Astrocyte (in vitro differentiated cells and primary cell): ENCODE data around the gene DNAJB1. TPM values are rescaled to one million over a fixed set of nuclear protein-coding genes. Genes with fewer than 3 reads are reported as not detected.

Experiments
- DNase-seq: peaks from one replicate; pipeline ENCODE4 v3.0.0-alpha.2; 2010; ENCODE audit warnings: low read depth
- FAIRE-seq: peaks from 2 replicates; lab custom pipeline; 2011; peaks lifted over from hg19 to GRCh38; lab: Jason Lieb, UNC
- H2AFZ ChIP-seq: 2 replicates; pipeline ENCODE4 v1.6.0; 2012; ENCODE audit warnings: low read depth, low read length, inconsistent platforms
- H3K27ac ChIP-seq: 2 replicates; pipeline ENCODE4 v1.5.1; 2011; ENCODE audit warnings: low read depth, low read length, inconsistent platforms
- H3K27me3 ChIP-seq: 2 replicates; pipeline ENCODE4 v1.6.0; 2011; ENCODE audit warnings: low read length, inconsistent platforms; ENCODE audit not compliant: insufficient read depth
- H3K36me3 ChIP-seq: 2 replicates; pipeline ENCODE4 v1.5.1; 2011; ENCODE audit warnings: low read length, inconsistent platforms; ENCODE audit not compliant: insufficient read depth
- H3K4me1 ChIP-seq: 2 replicates; pipeline ENCODE4 v1.5.1; 2011; ENCODE audit warnings: low read length, inconsistent platforms; ENCODE audit not compliant: insufficient read depth
- H3K4me2 ChIP-seq: 2 replicates; pipeline ENCODE4 v1.6.0; 2012; ENCODE audit warnings: low read length, inconsistent platforms
- H3K4me3 ChIP-seq: 2 replicates; pipeline ENCODE4 v1.5.1; 2011; ENCODE audit warnings: low read depth, mild to moderate bottlenecking, low read length, inconsistent platforms; ENCODE audit not compliant: insufficient read depth
- H3K79me2 ChIP-seq: 2 replicates; pipeline ENCODE4 v1.6.0; 2012; ENCODE audit warnings: mild to moderate bottlenecking, low read length, inconsistent platforms; ENCODE audit not compliant: insufficient read depth
- H3K9ac ChIP-seq: 2 replicates; pipeline ENCODE4 v1.6.0; 2012; ENCODE audit warnings: mild to moderate bottlenecking, low read length, inconsistent platforms
- H3K9me3 ChIP-seq: 2 replicates; pipeline ENCODE4 v1.5.1; 2012; ENCODE audit warnings: low read depth, mild to moderate bottlenecking, low read length, inconsistent platforms; ENCODE audit not compliant: insufficient read depth
- H4K20me1 ChIP-seq: 2 replicates; pipeline ENCODE4 v1.6.0; 2012; ENCODE audit warnings: low read length, inconsistent platforms; ENCODE audit not compliant: insufficient read depth
- H3K27ac Mint-ChIP-seq: one replicate; pipeline ENCODE4 v1.8.0; 2021; ENCODE audit warnings: mild to moderate bottlenecking, mixed read lengths; ENCODE audit not compliant: unreplicated experiment
- H3K27me3 Mint-ChIP-seq: one replicate; pipeline ENCODE4 v1.8.0; 2021; ENCODE audit warnings: low read depth, mixed read lengths; ENCODE audit not compliant: unreplicated experiment
- H3K36me3 Mint-ChIP-seq: one replicate; pipeline ENCODE4 v1.8.0; 2021; ENCODE audit warnings: low read depth, mixed read lengths; ENCODE audit not compliant: unreplicated experiment
- H3K4me1 Mint-ChIP-seq: one replicate; pipeline ENCODE4 v1.8.0; 2021; ENCODE audit warnings: low read depth, mixed read lengths; ENCODE audit not compliant: unreplicated experiment
- H3K4me3 Mint-ChIP-seq: one replicate; pipeline ENCODE4 v1.8.0; 2021; ENCODE audit warnings: mild to moderate bottlenecking, moderate library complexity, mixed read lengths; ENCODE audit not compliant: unreplicated experiment
- H3K9me3 Mint-ChIP-seq: one replicate; pipeline ENCODE4 v1.8.0; 2021; ENCODE audit warnings: mild to moderate bottlenecking, mixed read lengths; ENCODE audit not compliant: unreplicated experiment
- EZH2 ChIP-seq: IDR thresholded peaks from 2 replicates; pipeline ENCODE4 v1.6.1; 2012; ENCODE audit warnings: mild to moderate bottlenecking, low read length, inconsistent platforms; ENCODE audit not compliant: insufficient read depth
- total RNA-seq: library from RNA; stranded (reverse); gene quantifications from 2 replicates; pipeline ENCODE4 v1.2.1, GENCODE V29; 2021
- TF ChIP-seq, protein P1 (sequence below): IDR thresholded peaks from 2 replicates; pipeline ENCODE4 v1.5.1; 2011; ENCODE audit warnings: low read depth, mild to moderate bottlenecking, inconsistent platforms, low read length, moderate library complexity; ENCODE audit not compliant: insufficient read depth

Gene DNAJB1
- total RNA-seq, 1 donor from 2014 or later = 105 TPM

DNA sequence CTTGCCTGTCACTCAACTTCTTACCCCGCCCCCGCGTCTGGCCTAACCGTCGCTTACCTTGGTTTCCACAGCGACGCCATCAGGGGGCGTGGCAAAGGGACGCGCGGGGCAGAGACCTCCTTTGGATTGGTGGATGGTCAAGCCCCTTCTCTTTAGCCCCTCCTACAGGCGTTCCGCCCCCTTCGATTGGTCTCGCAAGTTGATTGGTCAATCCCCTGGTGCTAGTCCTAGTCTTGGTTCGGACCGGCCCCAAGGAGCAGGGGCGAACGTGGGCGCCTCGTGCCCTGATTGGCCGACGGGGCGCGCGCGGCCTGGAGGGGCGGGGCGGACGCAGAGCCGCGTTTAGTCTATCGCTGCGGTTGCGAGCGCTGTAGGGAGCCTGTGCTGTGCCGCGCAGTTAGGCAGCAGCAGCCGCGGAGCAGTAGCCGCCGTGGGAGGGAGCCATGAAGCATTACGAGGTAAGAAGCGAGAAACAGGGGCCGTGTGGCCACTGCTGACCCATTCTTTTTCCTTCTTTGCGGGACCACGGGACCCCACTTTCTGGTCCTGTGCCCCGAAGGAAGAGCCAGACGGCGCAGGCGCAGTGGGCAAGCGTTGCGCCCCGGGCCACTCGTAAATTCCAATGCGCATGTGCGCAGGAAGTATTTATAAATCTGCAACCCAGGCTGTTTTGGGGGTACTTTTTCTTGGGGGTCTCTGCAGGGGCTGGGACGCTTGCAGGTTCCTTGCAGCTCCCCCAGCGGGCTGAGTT lies 11.2 kb upstream of the DNAJB1 start, which contains the start of gene TECR:
TSS of gene TECR (plus strand) at position 341 of the 751 bp plus-strand sequence. CDS start at position 444, 103 bp downstream.
- Mint-ChIP-seq H3K4me1 (peaks cover 19% of the 10 kb centered on the region), H3K9me3 (no peaks in the 10 kb centered on the region), H3K27me3 (no peaks in the 10 kb centered on the region), H3K4me3 (peak within 1 kb of the TSS; percentile 94), H3K36me3 (no peaks in the 10 kb centered on the region), H3K27ac (peak within 1 kb of the TSS; percentile 81)
- H3K4me2 ChIP-seq = peak within 1 kb of the TSS; percentile 99
- H3K4me3 ChIP-seq = peak within 1 kb of the TSS; percentile 92
- peaks cover 11% of the 10 kb centered on the region for H4K20me1 ChIP-seq
- peak within 1 kb of the TSS; percentile 97 for H2AFZ ChIP-seq
- H3K9me3 ChIP-seq = no peaks in the 10 kb centered on the region
- TF ChIP-seq, protein P1, sequence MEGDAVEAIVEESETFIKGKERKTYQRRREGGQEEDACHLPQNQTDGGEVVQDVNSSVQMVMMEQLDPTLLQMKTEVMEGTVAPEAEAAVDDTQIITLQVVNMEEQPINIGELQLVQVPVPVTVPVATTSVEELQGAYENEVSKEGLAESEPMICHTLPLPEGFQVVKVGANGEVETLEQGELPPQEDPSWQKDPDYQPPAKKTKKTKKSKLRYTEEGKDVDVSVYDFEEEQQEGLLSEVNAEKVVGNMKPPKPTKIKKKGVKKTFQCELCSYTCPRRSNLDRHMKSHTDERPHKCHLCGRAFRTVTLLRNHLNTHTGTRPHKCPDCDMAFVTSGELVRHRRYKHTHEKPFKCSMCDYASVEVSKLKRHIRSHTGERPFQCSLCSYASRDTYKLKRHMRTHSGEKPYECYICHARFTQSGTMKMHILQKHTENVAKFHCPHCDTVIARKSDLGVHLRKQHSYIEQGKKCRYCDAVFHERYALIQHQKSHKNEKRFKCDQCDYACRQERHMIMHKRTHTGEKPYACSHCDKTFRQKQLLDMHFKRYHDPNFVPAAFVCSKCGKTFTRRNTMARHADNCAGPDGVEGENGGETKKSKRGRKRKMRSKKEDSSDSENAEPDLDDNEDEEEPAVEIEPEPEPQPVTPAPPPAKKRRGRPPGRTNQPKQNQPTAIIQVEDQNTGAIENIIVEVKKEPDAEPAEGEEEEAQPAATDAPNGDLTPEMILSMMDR = no peak
- TF ChIP-seq EZH2 = no peak
- H3K27ac ChIP-seq = peak within 1 kb of the TSS; percentile 83
- H3K36me3 ChIP-seq = no peaks in the 10 kb centered on the region
- peaks cover 31% of the 10 kb centered on the region for H3K79me2 ChIP-seq
- peaks cover 17% of the 10 kb centered on the region for H3K4me1 ChIP-seq
- peak within 1 kb of the TSS; percentile 86 for H3K9ac ChIP-seq
- FAIRE-seq (no peak), DNase-seq (peak; percentile 98)
- no peaks in the 10 kb centered on the region for H3K27me3 ChIP-seq

DNA sequence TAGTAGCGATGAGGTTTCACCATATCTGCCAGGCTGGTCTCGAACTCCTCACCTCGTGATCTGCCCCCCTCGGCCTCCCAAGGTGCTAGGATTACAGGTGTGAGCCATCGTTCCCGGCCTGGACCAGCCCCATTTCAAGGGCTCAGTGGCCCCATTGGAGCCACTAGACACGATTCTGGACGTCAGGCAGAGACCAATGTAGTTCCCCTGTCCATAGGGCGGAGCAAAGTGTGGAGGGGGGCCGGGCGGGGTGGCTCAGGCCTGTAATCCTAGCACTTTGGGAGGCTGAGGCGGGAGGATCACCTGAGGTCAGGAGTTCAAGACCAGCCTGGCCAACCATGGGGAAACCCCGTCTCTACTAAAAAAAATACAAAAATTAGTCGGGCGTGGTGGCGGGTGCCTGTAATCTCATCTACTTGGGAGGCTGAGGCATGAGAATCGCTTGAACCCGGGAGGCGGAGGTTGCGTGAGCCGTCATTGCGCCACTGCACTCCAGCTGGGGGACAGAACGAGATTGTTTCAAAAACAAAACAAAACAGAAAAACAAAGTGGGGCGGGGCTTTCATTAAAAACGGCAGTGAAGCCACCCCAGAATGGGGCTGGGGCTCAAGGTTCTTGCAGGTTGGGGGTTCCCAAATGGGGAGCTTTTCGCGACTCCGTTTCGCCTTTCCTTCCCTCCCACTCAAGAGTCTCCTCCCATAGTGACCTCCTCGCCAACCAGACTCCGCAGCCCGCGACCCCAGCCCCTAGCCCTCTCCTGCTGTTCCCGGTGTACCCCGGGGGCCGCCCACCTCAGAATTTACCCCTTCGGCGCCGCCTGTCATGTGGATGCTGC lies 10.4 kb upstream of the DNAJB1 start:
- Histone ChIP-seq H3K4me3 (peak overlapping the region; percentile 75), H3K27ac (peak overlapping the region; percentile 62), H3K9me3 (no peaks in the 10 kb centered on the region), H3K4me1 (peaks cover 17% of the 10 kb centered on the region), H3K27me3 (no peaks in the 10 kb centered on the region), H3K36me3 (no peaks in the 10 kb centered on the region), H4K20me1 (peaks cover 11% of the 10 kb centered on the region), H3K9ac (peak overlapping the region; percentile 86), H3K79me2 (peaks cover 28% of the 10 kb centered on the region), H3K4me2 (peak overlapping the region; percentile 99), H2AFZ (peak overlapping the region; percentile 90)
- no peak for DNase-seq
- peak overlapping the region; percentile 81 for H3K27ac Mint-ChIP-seq
- TF ChIP-seq, protein P1 = no peak
- no peak for TF ChIP-seq EZH2
- no peaks in the 10 kb centered on the region for H3K9me3 Mint-ChIP-seq
- no peaks in the 10 kb centered on the region for H3K27me3 Mint-ChIP-seq
- peak overlapping the region; percentile 94 for H3K4me3 Mint-ChIP-seq
- no peaks in the 10 kb centered on the region for H3K36me3 Mint-ChIP-seq
- peaks cover 19% of the 10 kb centered on the region for H3K4me1 Mint-ChIP-seq
- no peak for FAIRE-seq
